GM19438 (cell line): ENCODE measurements around the gene HAVCR2.
"Not testable (repeated sequence)": the region's sequence is repeated elsewhere in the genome, so short reads cannot be mapped to it uniquely, and the experiment has no call there.

Experiments
- ATAC-seq: cut with Tn5 transposase; IDR thresholded peaks from one replicate; pipeline ENCODE4 v1.9.1; 2021; ENCODE audit warnings: low read depth; ENCODE audit not compliant: unreplicated experiment

The HAVCR2 gene

GRCh38 chr5:157100140-157100679 lies 8.6 kb downstream of the HAVCR2 start:
- ATAC-seq: no peak

GRCh38 chr5:157088342-157088990 lies 20.4 kb downstream of the HAVCR2 start:
- ATAC-seq: peak; percentile 71

GRCh38 chr5:157086751-157087359 lies 22.0 kb downstream of the HAVCR2 start:
- no peak for ATAC-seq

GRCh38 chr5:157085930-157086329 lies 22.9 kb downstream of the HAVCR2 start:
- ATAC-seq: no peak

- no peak for ATAC-seq
These were observed 28.6 kb downstream of the HAVCR2 start for GRCh38 chr5:157080286-157080685.

- ATAC-seq: no peak
These were observed 32.3 kb downstream of the HAVCR2 start for GRCh38 chr5:157076558-157076957.

GRCh38 chr5:157072508-157072907 lies 36.3 kb downstream of the HAVCR2 start:
- ATAC-seq: no peak

- ATAC-seq: no peak
These were observed 38.9 kb downstream of the HAVCR2 start for GRCh38 chr5:157069949-157070348.

- no peak for ATAC-seq
These were observed 40.1 kb downstream of the HAVCR2 start for GRCh38 chr5:157068785-157069184.

- ATAC-seq: no peak
These were observed 40.5 kb downstream of the HAVCR2 start for GRCh38 chr5:157068339-157068738.

GRCh38 chr5:157067005-157067404 lies 41.8 kb downstream of the HAVCR2 start:
- no peak for ATAC-seq

- no peak for ATAC-seq
These were observed 42.8 kb downstream of the HAVCR2 start for GRCh38 chr5:157066080-157066479.

GRCh38 chr5:157063776-157064430 lies 44.9 kb downstream of the HAVCR2 start:
- no peak for ATAC-seq

GRCh38 chr5:157059891-157060290 lies 49.0 kb downstream of the HAVCR2 start:
- ATAC-seq: no peak

GRCh38 chr5:157059093-157059539 lies 49.7 kb downstream of the HAVCR2 start, which contains the start of gene HAVCR1:
TSS of gene HAVCR1 (minus strand) at chr5:157059116. CDS start at chr5:157057943, 1,173 bp downstream.
- ATAC-seq: peak; percentile 69

GRCh38 chr5:157057459-157058370 lies 51.1 kb downstream of the HAVCR2 start:
- ATAC-seq: no peak

- ATAC-seq: not testable (repeated sequence)
These were observed 52.0 kb downstream of the HAVCR2 start for GRCh38 chr5:157056848-157057247.

GRCh38 chr5:157051604-157052245 lies 57.1 kb downstream of the HAVCR2 start:
- no peak for ATAC-seq

GRCh38 chr5:157050050-157050449 lies 58.8 kb downstream of the HAVCR2 start:
- no peak for ATAC-seq

GRCh38 chr5:157049605-157050004 lies 59.2 kb downstream of the HAVCR2 start:
- no peak for ATAC-seq
